HG02798 (cell line): Measurements from ENCODE around the gene E4F1.
"Not testable (repeated sequence)": the region's sequence is repeated elsewhere in the genome, so short reads cannot be mapped to it uniquely, and the experiment has no call there.

Experiments used
- ATAC-seq: cut with Tn5 transposase; IDR thresholded peaks from one replicate; pipeline ENCODE4 v1.9.1; 2021; ENCODE audit warnings: mild to moderate bottlenecking; ENCODE audit not compliant: unreplicated experiment, poor library complexity

E4F1 gene

GRCh38 chr16:2188395-2188794 is 35.0 kb upstream of the E4F1 start:
- ATAC-seq, result no peak

- no peak for ATAC-seq
Measured at GRCh38 chr16:2189252-2189893, 34.0 kb upstream of the E4F1 start.

- no peak for ATAC-seq
Measured at GRCh38 chr16:2190002-2190658, 33.3 kb upstream of the E4F1 start.

GRCh38 chr16:2190659-2191445 is 32.5 kb upstream of the E4F1 start:
- ATAC-seq, result no peak

- no peak for ATAC-seq
Measured at GRCh38 chr16:2191446-2191706, 32.0 kb upstream of the E4F1 start.

- ATAC-seq, result no peak
Measured at GRCh38 chr16:2194166-2194834, 29.1 kb upstream of the E4F1 start.

GRCh38 chr16:2194852-2195321 is 28.5 kb upstream of the E4F1 start:
- no peak for ATAC-seq

- no peak for ATAC-seq
Measured at GRCh38 chr16:2195322-2196161, 27.8 kb upstream of the E4F1 start.

- no peak for ATAC-seq
Measured at GRCh38 chr16:2196162-2196980, 27.0 kb upstream of the E4F1 start, which contains the start of gene CASKIN1. Gene CASKIN1, minus strand, starts transcription at chr16:2196605. Its CDS starts 173 bp downstream, at chr16:2196432.

GRCh38 chr16:2196981-2197511 is 26.3 kb upstream of the E4F1 start:
- ATAC-seq, result no peak

- no peak for ATAC-seq
Measured at GRCh38 chr16:2197765-2198164, 25.6 kb upstream of the E4F1 start.

- no peak for ATAC-seq
Measured at GRCh38 chr16:2198283-2198682, 25.1 kb upstream of the E4F1 start.

GRCh38 chr16:2199095-2199494 is 24.3 kb upstream of the E4F1 start:
- ATAC-seq, result no peak

GRCh38 chr16:2199621-2200139 is 23.7 kb upstream of the E4F1 start:
- no peak for ATAC-seq

- ATAC-seq, result no peak
Measured at GRCh38 chr16:2200313-2200712, 23.1 kb upstream of the E4F1 start.

- ATAC-seq, result not testable (repeated sequence)
Measured at GRCh38 chr16:2203119-2203688, 20.2 kb upstream of the E4F1 start.

- no peak for ATAC-seq
Measured at GRCh38 chr16:2204416-2205103, 18.8 kb upstream of the E4F1 start.
